Liver (tissue), 9 donors: ENCODE data around the gene NSD1. TPM values are rescaled to one million over a fixed set of nuclear protein-coding genes. Genes with fewer than 3 reads are reported as not detected.

ENCODE experiments used
- DNase-seq: peaks from one replicate; pipeline ENCODE4 v3.0.0-alpha.2; 2017; ENCODE audit warnings: low spot score
- H3K27ac ChIP-seq, 2 donors: one replicate each; pipeline ENCODE4 v1.7.0; 2013; ENCODE audit warnings: inconsistent platforms in 2 of 2, low read length in 2 of 2, control low read depth in 1 of 2, low read depth in 1 of 2, mild to moderate bottlenecking in 1 of 2
- H3K27me3 ChIP-seq, 4 donors: one replicate each; pipeline versions ENCODE4 v1.6.1 to v1.7.0; 2013; ENCODE audit warnings: low read length in 3 of 4, inconsistent platforms in 1 of 4, mild to moderate bottlenecking in 1 of 4, moderate library complexity in 1 of 4; ENCODE audit not compliant: control insufficient read depth in 4 of 4, insufficient read depth in 4 of 4
- H3K36me3 ChIP-seq, 4 donors: one replicate each; pipeline versions ENCODE4 v1.6.1 to v1.7.0; 2013; ENCODE audit warnings: low read length in 3 of 4, mild to moderate bottlenecking in 3 of 4, low read depth in 1 of 4, moderate library complexity in 1 of 4; ENCODE audit not compliant: control insufficient read depth in 4 of 4, insufficient read depth in 3 of 4
- H3K4me1 ChIP-seq, 4 donors: one replicate each; pipeline versions ENCODE4 v1.6.1 to v1.7.0; 2013; ENCODE audit warnings: low read length in 3 of 4, mild to moderate bottlenecking in 3 of 4, moderate library complexity in 1 of 4; ENCODE audit not compliant: control insufficient read depth in 4 of 4, insufficient read depth in 4 of 4
- H3K4me3 ChIP-seq, 3 donors: one replicate each; pipeline versions ENCODE4 v1.6.1 to v1.7.0; 2013; ENCODE audit warnings: low read length in 3 of 3, control low read depth in 1 of 3, low read depth in 1 of 3, mild to moderate bottlenecking in 1 of 3
- H3K9ac ChIP-seq, 2 donors: one replicate each; pipeline ENCODE4 v1.7.0; 2013; ENCODE audit warnings: low read length in 2 of 2, mild to moderate bottlenecking in 2 of 2, moderate library complexity in 2 of 2, control low read depth in 1 of 2, low read depth in 1 of 2
- H3K9me3 ChIP-seq, 4 donors: one replicate each; pipeline versions ENCODE4 v1.6.1 to v1.7.0; 2013; ENCODE audit warnings: low read length in 3 of 4; ENCODE audit not compliant: control insufficient read depth in 4 of 4
- EGR1 ChIP-seq, 2 donors: IDR thresholded peaks; 2 replicates each; pipeline ENCODE4 v1.6.1; 2016 to 2018; ENCODE audit warnings: antibody characterized with exemption in 2 of 2, low read depth in 2 of 2
- FOXA1 ChIP-seq: IDR thresholded peaks from 2 replicates; pipeline ENCODE4 v1.6.1; 2016; ENCODE audit warnings: antibody characterized with exemption
- FOXA2 ChIP-seq: IDR thresholded peaks from 2 replicates; pipeline ENCODE4 v1.6.1; 2016; ENCODE audit warnings: antibody characterized with exemption
- GABPA ChIP-seq, 2 donors: IDR thresholded peaks in 1 of 2; conservative IDR thresholded peaks in 1 of 2; 2 replicates each; pipeline ENCODE4 v1.6.1; 2016; ENCODE audit warnings: antibody characterized with exemption in 2 of 2, mild to moderate bottlenecking in 1 of 2, moderate library complexity in 1 of 2
- HNF4A ChIP-seq, 2 donors: conservative IDR thresholded peaks; 2 replicates each; pipeline ENCODE4 v1.6.1; 2016; ENCODE audit warnings: antibody characterized with exemption in 2 of 2, mild to moderate bottlenecking in 2 of 2
- HNF4G ChIP-seq: IDR thresholded peaks from 2 replicates; pipeline ENCODE4 v1.6.1; 2016; ENCODE audit warnings: antibody characterized with exemption
- JUND ChIP-seq, 2 donors: IDR thresholded peaks; 2 replicates each; pipeline ENCODE4 v1.6.1; 2016; ENCODE audit warnings: antibody characterized with exemption in 2 of 2
- NR2F2 ChIP-seq: IDR thresholded peaks from 2 replicates; pipeline ENCODE4 v1.6.1; 2016; ENCODE audit warnings: antibody characterized with exemption
- RAD21 ChIP-seq, 2 donors: IDR thresholded peaks; 2 replicates each; pipeline ENCODE4 v1.6.1; 2016; ENCODE audit warnings: antibody characterized with exemption in 2 of 2, mild to moderate bottlenecking in 2 of 2
- RXRA ChIP-seq, 2 donors: IDR thresholded peaks; 2 replicates each; pipeline ENCODE4 v1.6.1; 2017 to 2018; ENCODE audit warnings: antibody characterized with exemption in 2 of 2, mild to moderate bottlenecking in 1 of 2
- SP1 ChIP-seq: IDR thresholded peaks from 2 replicates; pipeline ENCODE4 v1.6.1; 2018; ENCODE audit warnings: antibody characterized with exemption, mild to moderate bottlenecking
- TAF1 ChIP-seq: conservative IDR thresholded peaks from 2 replicates; pipeline ENCODE4 v1.6.1; 2016; ENCODE audit warnings: antibody characterized with exemption, mild to moderate bottlenecking
- YY1 ChIP-seq: IDR thresholded peaks from 2 replicates; pipeline ENCODE4 v1.6.1; 2016; ENCODE audit warnings: antibody characterized with exemption, mild to moderate bottlenecking
- WGBS: extraction: QIAGEN DNeasy Blood & Tissue Kit; methylation state at CpG from one replicate; pipeline ENCODE4 v1.1.7; 2013; 5-methylcytosine and 5-hydroxymethylcytosine counted together
- polyA plus RNA-seq, 2 donors: library from polyadenylated mRNA; stranded (reverse) in 1 of 2; unstranded in 1 of 2; fragments of 200-250 nt in 1 of 2; fragments of >200 nt in 1 of 2; fragmentation: Nextera tagmentation in 1 of 2; extraction: Ambion mirVana in 1 of 2; gene quantifications; one replicate each; pipeline versions ENCODE4 v1.2.1 to v1.2.3, GENCODE V29; 2013 to 2015
- total RNA-seq, 2 donors: library from RNA; depleted of rRNA; stranded (reverse); fragments of >200 nt; gene quantifications; one replicate each; pipeline ENCODE4 v1.2.3, GENCODE V29; 2014
- TF ChIP-seq, protein P1 (sequence below): IDR thresholded peaks from 2 replicates; pipeline ENCODE4 v1.6.1; 2016; ENCODE audit warnings: antibody characterized with exemption
- TF ChIP-seq, protein P2 (sequence below): IDR thresholded peaks from 2 replicates; pipeline ENCODE4 v1.6.1; 2016; ENCODE audit warnings: antibody characterized with exemption
- TF ChIP-seq, protein P3 (sequence below): fragments of 150-350 bp; IDR thresholded peaks from 2 replicates; pipeline ENCODE4 v1.5.1; 2017; ENCODE audit warnings: improper control_type of control experiment, low read depth, low read length; ENCODE audit not compliant: missing input control
- TF ChIP-seq, protein P4 (sequence below): IDR thresholded peaks from 2 replicates; pipeline ENCODE4 v1.6.1; 2016; ENCODE audit warnings: antibody characterized with exemption
- TF ChIP-seq, protein P5 (sequence below): IDR thresholded peaks from 2 replicates; pipeline ENCODE4 v1.6.1; 2016; ENCODE audit warnings: antibody characterized with exemption, mild to moderate bottlenecking
- donor health status: healthy.
- donor health status: healthy.
- donor health status: healthy.
- donor health status: healthy.
- donor health status: healthy.

NSD1 gene
- total and polyA plus RNA-seq, 4 donors, result 5.3 to 34.1 (median 19.3) TPM

DNA sequence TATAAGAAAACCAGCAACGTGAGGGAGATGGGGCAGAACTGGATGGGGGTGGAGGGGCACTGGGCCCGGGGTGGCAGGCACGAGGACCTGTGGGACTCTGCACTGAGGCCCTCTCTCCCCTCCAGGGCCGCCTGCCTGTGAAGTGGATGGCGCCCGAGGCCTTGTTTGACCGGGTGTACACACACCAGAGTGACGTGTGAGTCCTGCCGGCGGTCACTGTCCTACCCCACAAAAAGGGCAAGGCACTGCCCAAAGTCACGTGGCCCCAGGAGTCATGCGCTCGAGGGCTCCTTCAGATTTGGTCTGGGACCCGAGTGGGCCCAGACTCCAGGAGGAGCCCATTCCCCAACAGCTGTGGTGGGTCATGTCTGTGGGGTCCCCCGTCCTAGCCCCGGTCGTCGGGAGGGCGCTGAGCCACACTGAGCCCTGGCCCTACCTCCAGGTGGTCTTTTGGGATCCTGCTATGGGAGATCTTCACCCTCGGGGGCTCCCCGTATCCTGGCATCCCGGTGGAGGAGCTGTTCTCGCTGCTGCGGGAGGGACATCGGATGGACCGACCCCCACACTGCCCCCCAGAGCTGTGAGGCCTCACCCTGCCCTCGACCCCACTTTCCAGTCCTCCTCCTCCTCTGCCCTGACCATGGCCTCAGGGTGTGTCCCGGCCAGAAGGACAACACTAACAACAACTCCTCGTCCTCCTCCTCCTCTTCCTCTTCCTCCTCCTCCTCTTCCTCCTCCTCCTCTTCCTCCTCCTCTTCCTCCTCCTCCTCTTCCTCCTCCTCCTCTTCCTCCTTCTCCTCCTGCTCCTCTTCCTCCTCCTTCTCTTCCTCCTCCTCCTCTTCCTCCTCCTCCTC lies 37.2 kb upstream of the NSD1 start (continued):
- TF ChIP-seq FOXA2 (no peak), SP1 (no peak), TAF1 (no peak), YY1 (no peak)

DNA sequence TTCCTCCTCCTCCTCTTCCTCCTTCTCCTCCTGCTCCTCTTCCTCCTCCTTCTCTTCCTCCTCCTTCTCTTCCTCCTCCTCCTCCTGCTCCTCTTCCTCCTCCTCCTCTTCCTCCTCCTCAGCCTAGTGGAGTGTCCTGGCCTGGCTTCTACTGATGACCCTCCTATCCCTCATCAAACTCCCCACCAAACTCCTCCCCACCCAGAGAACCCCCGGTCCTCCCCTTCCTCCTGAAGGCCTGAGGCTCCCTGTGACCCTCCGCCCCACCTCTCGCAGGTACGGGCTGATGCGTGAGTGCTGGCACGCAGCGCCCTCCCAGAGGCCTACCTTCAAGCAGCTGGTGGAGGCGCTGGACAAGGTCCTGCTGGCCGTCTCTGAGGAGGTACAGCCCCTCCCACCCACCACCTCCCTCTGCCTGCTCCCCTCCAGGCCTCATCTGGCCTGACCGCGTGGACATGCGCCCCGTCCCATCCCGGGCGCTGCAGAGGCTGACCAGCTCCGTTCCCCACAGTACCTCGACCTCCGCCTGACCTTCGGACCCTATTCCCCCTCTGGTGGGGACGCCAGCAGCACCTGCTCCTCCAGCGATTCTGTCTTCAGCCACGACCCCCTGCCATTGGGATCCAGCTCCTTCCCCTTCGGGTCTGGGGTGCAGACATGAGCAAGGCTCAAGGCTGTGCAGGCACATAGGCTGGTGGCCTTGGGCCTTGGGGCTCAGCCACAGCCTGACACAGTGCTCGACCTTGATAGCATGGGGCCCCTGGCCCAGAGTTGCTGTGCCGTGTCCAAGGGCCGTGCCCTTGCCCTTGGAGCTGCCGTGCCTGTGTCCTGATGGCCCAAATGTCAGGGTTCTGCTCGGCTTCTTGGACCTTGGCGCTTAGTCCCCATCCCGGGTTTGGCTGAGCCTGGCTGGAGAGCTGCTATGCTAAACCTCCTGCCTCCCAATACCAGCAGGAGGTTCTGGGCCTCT lies 36.3 kb upstream of the NSD1 start:
- 70% methylated on average over 30 of the region's 30 CpGs for WGBS

DNA sequence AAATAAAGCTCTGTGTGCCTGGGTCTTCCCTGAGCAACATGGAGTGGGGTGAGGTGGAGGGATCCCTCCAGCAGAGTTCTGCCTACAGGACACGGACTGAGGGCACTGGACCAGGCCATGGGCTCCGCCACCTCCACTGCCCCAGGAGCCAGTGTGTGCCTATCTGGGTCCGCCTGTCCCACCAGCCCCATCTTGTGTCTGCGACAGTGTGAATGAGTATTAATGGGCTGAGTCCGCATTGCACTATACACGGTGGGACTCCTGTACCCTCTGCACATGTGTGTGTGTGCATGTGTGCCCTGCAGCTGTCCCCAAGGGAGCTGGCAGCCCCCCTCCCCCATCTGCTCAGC lies 35.5 kb upstream of the NSD1 start:
- WGBS, result 83% methylated on average over 6 of the region's 6 CpGs
- no peak for DNase-seq
- TF ChIP-seq FOXA2 (no peak), JUND (IDR thresholded peaks at IDR 0.05) (no peak), NR2F2 (no peak), HNF4A (conservative IDR thresholded peaks at IDR 0.05) (no peak), HNF4G (no peak), RXRA (IDR thresholded peaks at IDR 0.05) (no peak), EGR1 (IDR thresholded peaks at IDR 0.05; ENCODE audit: low read depth in 2 of 2) (no peak), GABPA (IDR thresholded peaks at IDR 0.05 in 1 of 2, conservative IDR thresholded peaks at IDR 0.05 in 1 of 2) (no peak), FOXA1 (no peak), TAF1 (no peak), RAD21 (IDR thresholded peaks at IDR 0.05) (no peak), SP1 (no peak), YY1 (no peak)
- TF ChIP-seq, protein P1, sequence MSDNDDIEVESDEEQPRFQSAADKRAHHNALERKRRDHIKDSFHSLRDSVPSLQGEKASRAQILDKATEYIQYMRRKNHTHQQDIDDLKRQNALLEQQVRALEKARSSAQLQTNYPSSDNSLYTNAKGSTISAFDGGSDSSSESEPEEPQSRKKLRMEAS, result no peak
- TF ChIP-seq, protein P2, sequence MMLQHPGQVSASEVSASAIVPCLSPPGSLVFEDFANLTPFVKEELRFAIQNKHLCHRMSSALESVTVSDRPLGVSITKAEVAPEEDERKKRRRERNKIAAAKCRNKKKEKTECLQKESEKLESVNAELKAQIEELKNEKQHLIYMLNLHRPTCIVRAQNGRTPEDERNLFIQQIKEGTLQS, result no peak
- TF ChIP-seq, protein P3, sequence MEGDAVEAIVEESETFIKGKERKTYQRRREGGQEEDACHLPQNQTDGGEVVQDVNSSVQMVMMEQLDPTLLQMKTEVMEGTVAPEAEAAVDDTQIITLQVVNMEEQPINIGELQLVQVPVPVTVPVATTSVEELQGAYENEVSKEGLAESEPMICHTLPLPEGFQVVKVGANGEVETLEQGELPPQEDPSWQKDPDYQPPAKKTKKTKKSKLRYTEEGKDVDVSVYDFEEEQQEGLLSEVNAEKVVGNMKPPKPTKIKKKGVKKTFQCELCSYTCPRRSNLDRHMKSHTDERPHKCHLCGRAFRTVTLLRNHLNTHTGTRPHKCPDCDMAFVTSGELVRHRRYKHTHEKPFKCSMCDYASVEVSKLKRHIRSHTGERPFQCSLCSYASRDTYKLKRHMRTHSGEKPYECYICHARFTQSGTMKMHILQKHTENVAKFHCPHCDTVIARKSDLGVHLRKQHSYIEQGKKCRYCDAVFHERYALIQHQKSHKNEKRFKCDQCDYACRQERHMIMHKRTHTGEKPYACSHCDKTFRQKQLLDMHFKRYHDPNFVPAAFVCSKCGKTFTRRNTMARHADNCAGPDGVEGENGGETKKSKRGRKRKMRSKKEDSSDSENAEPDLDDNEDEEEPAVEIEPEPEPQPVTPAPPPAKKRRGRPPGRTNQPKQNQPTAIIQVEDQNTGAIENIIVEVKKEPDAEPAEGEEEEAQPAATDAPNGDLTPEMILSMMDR, result no peak
- TF ChIP-seq, protein P4, sequence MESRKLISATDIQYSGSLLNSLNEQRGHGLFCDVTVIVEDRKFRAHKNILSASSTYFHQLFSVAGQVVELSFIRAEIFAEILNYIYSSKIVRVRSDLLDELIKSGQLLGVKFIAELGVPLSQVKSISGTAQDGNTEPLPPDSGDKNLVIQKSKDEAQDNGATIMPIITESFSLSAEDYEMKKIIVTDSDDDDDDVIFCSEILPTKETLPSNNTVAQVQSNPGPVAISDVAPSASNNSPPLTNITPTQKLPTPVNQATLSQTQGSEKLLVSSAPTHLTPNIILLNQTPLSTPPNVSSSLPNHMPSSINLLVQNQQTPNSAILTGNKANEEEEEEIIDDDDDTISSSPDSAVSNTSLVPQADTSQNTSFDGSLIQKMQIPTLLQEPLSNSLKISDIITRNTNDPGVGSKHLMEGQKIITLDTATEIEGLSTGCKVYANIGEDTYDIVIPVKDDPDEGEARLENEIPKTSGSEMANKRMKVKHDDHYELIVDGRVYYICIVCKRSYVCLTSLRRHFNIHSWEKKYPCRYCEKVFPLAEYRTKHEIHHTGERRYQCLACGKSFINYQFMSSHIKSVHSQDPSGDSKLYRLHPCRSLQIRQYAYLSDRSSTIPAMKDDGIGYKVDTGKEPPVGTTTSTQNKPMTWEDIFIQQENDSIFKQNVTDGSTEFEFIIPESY, result no peak
- TF ChIP-seq, protein P5, sequence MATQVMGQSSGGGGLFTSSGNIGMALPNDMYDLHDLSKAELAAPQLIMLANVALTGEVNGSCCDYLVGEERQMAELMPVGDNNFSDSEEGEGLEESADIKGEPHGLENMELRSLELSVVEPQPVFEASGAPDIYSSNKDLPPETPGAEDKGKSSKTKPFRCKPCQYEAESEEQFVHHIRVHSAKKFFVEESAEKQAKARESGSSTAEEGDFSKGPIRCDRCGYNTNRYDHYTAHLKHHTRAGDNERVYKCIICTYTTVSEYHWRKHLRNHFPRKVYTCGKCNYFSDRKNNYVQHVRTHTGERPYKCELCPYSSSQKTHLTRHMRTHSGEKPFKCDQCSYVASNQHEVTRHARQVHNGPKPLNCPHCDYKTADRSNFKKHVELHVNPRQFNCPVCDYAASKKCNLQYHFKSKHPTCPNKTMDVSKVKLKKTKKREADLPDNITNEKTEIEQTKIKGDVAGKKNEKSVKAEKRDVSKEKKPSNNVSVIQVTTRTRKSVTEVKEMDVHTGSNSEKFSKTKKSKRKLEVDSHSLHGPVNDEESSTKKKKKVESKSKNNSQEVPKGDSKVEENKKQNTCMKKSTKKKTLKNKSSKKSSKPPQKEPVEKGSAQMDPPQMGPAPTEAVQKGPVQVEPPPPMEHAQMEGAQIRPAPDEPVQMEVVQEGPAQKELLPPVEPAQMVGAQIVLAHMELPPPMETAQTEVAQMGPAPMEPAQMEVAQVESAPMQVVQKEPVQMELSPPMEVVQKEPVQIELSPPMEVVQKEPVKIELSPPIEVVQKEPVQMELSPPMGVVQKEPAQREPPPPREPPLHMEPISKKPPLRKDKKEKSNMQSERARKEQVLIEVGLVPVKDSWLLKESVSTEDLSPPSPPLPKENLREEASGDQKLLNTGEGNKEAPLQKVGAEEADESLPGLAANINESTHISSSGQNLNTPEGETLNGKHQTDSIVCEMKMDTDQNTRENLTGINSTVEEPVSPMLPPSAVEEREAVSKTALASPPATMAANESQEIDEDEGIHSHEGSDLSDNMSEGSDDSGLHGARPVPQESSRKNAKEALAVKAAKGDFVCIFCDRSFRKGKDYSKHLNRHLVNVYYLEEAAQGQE, result no peak
- H3K27me3 ChIP-seq, result no peaks in the 10 kb centered on the region
- H3K9ac ChIP-seq, result no peak overlapping the region
- no peaks in the 10 kb centered on the region for H3K9me3 ChIP-seq
- H3K36me3 ChIP-seq, result peaks cover 0 to 2% (median under 1%) of the 10 kb centered on the region in 4 donors
- no peak overlapping the region for H3K4me3 ChIP-seq
- peaks cover 11 to 44% (median 32%) of the 10 kb centered on the region in 4 donors for H3K4me1 ChIP-seq
- H3K27ac ChIP-seq, result peak overlapping the region in 1 of 2 donors; percentile 7

More for the DNA sequence above, 36.3 kb upstream of the NSD1 start:
- DNase-seq, result no peak
- H3K27me3 ChIP-seq, result no peaks in the 10 kb centered on the region
- H3K9ac ChIP-seq, result no peak overlapping the region
- TF ChIP-seq EGR1 (IDR thresholded peaks at IDR 0.05; ENCODE audit: low read depth in 2 of 2), result no peak
- TF ChIP-seq TAF1, result no peak
- no peak for TF ChIP-seq RAD21 (IDR thresholded peaks at IDR 0.05)
- TF ChIP-seq SP1, result no peak
- no peaks in the 10 kb centered on the region for H3K9me3 ChIP-seq
- peaks cover 3 to 5% (median 4%) of the 10 kb centered on the region in 4 donors for H3K36me3 ChIP-seq
- H3K4me3 ChIP-seq, result no peak overlapping the region
- H3K4me1 ChIP-seq, result peaks cover 11 to 48% (median 34%) of the 10 kb centered on the region in 4 donors
- H3K27ac ChIP-seq, result no peak overlapping the region
